Activated CD8-positive, alpha-beta memory T cell treated with anti-CD3 and anti-CD28 coated beads for 36 hours (primary cell): ENCODE data around the gene HEXIM2. TPM values are rescaled to one million over a fixed set of nuclear protein-coding genes. Genes with fewer than 3 reads are reported as not detected.

ENCODE experiments used
- total RNA-seq, 2 experiments: library from RNA; stranded (reverse); gene quantifications; one replicate each; pipeline ENCODE4 v1.2.3, GENCODE V29; 2021

HEXIM2 gene
- total RNA-seq, 2 experiments from 2014 or later, result 5.3 to 5.8 TPM

Other genes with a start within 250 kb of the HEXIM2 start
- gene GFAP, start 246.4 kb upstream of the HEXIM2 start, total RNA-seq, result not detected
- gene KIF18B, start 214.1 kb upstream of the HEXIM2 start, total RNA-seq, result 10 to 100 TPM; 34.1 to 35.7 TPM
- under 1 TPM in 1 of 2 experiments, not detected in 1; 0.21 TPM for gene C1QL1, start 193.6 kb upstream of the HEXIM2 start, total RNA-seq
- 10 to 100 TPM; 32.0 to 32.6 TPM for gene DCAKD, start 110.2 kb upstream of the HEXIM2 start, total RNA-seq
- gene NMT1, start 100.6 kb upstream of the HEXIM2 start, total RNA-seq, result 100 to 1,000 TPM; 179 to 180 TPM
- gene PLCD3, start 29.4 kb upstream of the HEXIM2 start, total RNA-seq, result 1 to 10 TPM; 4.6 to 5.1 TPM
- gene ACBD4, start 26.2 kb upstream of the HEXIM2 start, total RNA-seq, result 1 to 10 TPM; 9.1 to 9.3 TPM
- 10 to 100 TPM; 34.6 to 34.7 TPM for gene HEXIM1, start 13.4 kb upstream of the HEXIM2 start, total RNA-seq
- 100 to 1,000 TPM; 233 to 243 TPM for gene FMNL1, start 60.0 kb downstream of the HEXIM2 start, total RNA-seq
- under 1 TPM; 0.25 TPM for gene SPATA32, start 100.2 kb downstream of the HEXIM2 start, total RNA-seq
- gene MAP3K14, start 155.1 kb downstream of the HEXIM2 start, total RNA-seq, result 10 to 100 TPM; 47.5 to 51.6 TPM